GM12878 (cell line): ENCODE data around the gene MYRFL. TPM values are rescaled to one million over a fixed set of nuclear protein-coding genes. Genes with fewer than 3 reads are reported as not detected.

Experiments used
- ATAC-seq: fragments of 200-7000 bp; cut with Tn5 transposase; 3 replicates; pipeline ENCODE4 v1.9.1; 2020; ENCODE audit warnings: mild to moderate bottlenecking, moderate library complexity
- BruUV-seq: library from RNA; stranded (reverse); fragments of 400-500 nt; replicated peaks from 2 replicates; lab custom pipeline; 2021; lab: Mats Ljungman, UMichigan
- CTCF ChIA-PET: fragments of 300-600 bp; sonication (Branson Sonifier 250); formaldehyde crosslinking; extraction: SDS; loops from one replicate; lab custom pipeline; 2021; ENCODE audit warnings: inconsistent platforms; lab: Yijun Ruan, JAX
- POLR2A ChIA-PET: fragments of 350-600 bp; formaldehyde crosslinking; extraction: SDS; loops from one replicate; lab custom pipeline; 2021; ENCODE audit warnings: inconsistent platforms; lab: Charles Lee
- RAD21 ChIA-PET: fragments of 300-600 bp; sonication (Branson Sonifier 250); formaldehyde crosslinking; loops from one replicate; lab custom pipeline; 2023; ENCODE audit warnings: antibody characterized with exemption; ENCODE audit not compliant: unreplicated experiment; lab: Charles Lee
- SMC1A ChIA-PET: fragments of 300-600 bp; sonication (Branson Sonifier 250); formaldehyde crosslinking; loops from one replicate; lab custom pipeline; 2023; ENCODE audit not compliant: unreplicated experiment, uncharacterized antibody; lab: Charles Lee
- DNase-seq: peaks from one replicate; pipeline ENCODE4 v3.0.0-alpha.2; 2011; ENCODE audit warnings: low read depth, low spot score
- FAIRE-seq: peaks from 3 replicates; lab custom pipeline; 2011; peaks lifted over from hg19 to GRCh38; lab: Jason Lieb, UNC
- H2AFZ ChIP-seq: 2 replicates; pipeline ENCODE4 v1.6.0; 2011; ENCODE audit warnings: low read depth, low read length, control low read depth; ENCODE audit not compliant: control insufficient read depth
- H3K27ac ChIP-seq: 2 replicates; pipeline ENCODE4 v1.5.1; 2011; ENCODE audit warnings: control low read depth; ENCODE audit not compliant: control insufficient read depth, insufficient read depth
- H3K27me3 ChIP-seq, 2 experiments: replicated peaks in 1 of 2; 2 replicates each; pipeline versions ENCODE4 v1.6.0 to v1.6.1; 2011; ENCODE audit warnings: low read length in 1 of 2; ENCODE audit not compliant: control insufficient read depth in 2 of 2, insufficient read depth in 2 of 2
- H3K36me3 ChIP-seq, 2 experiments: 2 replicates each; pipeline ENCODE4 v1.5.1; 2011; ENCODE audit warnings: low read length in 1 of 2; ENCODE audit not compliant: control insufficient read depth in 2 of 2, insufficient read depth in 2 of 2
- H3K4me1 ChIP-seq: 2 replicates; pipeline ENCODE4 v1.6.1; 2011; ENCODE audit warnings: mild to moderate bottlenecking, low read length, moderate library complexity, mixed read lengths; ENCODE audit not compliant: control insufficient read depth, insufficient read depth
- H3K4me2 ChIP-seq: 2 replicates; pipeline ENCODE4 v1.6.0; 2011; ENCODE audit warnings: control low read depth; ENCODE audit not compliant: control insufficient read depth, insufficient read depth
- H3K4me3 ChIP-seq: fragments of 200-600 bp; sonication (generic); 2 replicates; pipeline ENCODE4 v1.5.1; 2016
- H3K79me2 ChIP-seq: 2 replicates; pipeline ENCODE4 v1.6.0; 2011; ENCODE audit warnings: low read length; ENCODE audit not compliant: control insufficient read depth, insufficient read depth
- H3K9ac ChIP-seq: 2 replicates; pipeline ENCODE4 v1.8.0; 2011; ENCODE audit warnings: low read length, control low read depth, mixed read lengths; ENCODE audit not compliant: control insufficient read depth, insufficient read depth
- H3K9me3 ChIP-seq: replicated peaks from 3 replicates; pipeline ENCODE4 v1.5.1; 2011; ENCODE audit warnings: mild to moderate bottlenecking, low read length; ENCODE audit not compliant: control insufficient read depth, insufficient read depth
- H4K20me1 ChIP-seq: 2 replicates; pipeline ENCODE4 v1.6.0; 2011; ENCODE audit not compliant: control insufficient read depth, insufficient read depth
- DPF2 ChIP-seq: fragments of 450-650 bp; IDR thresholded peaks from 2 replicates; pipeline ENCODE4 v1.6.1; 2017; ENCODE audit warnings: mild to moderate bottlenecking
- ELK1 ChIP-seq: IDR thresholded peaks from 2 replicates; pipeline ENCODE4 v1.6.1; 2012; ENCODE audit warnings: low read depth, low read length, improper control_type of control experiment
- EP300 ChIP-seq, 2 experiments: fragments of 150-350 bp in 1 of 2; IDR thresholded peaks; 2 replicates each; pipeline ENCODE4 v1.6.1; 2011 to 2012; ENCODE audit warnings: low read depth in 2 of 2, low read length in 2 of 2, borderline replicate concordance in 1 of 2, improper control_type of control experiment in 1 of 2, inconsistent platforms in 1 of 2; ENCODE audit not compliant: control insufficient read depth in 1 of 2
- IRF4 ChIP-seq: IDR thresholded peaks from 2 replicates; pipeline ENCODE4 v1.6.1; 2011; ENCODE audit warnings: low read depth, low read length
- RUNX3 ChIP-seq: IDR thresholded peaks from 2 replicates; pipeline ENCODE4 v1.6.1; 2012; ENCODE audit warnings: low read length, inconsistent platforms
- TCF7 ChIP-seq: IDR thresholded peaks from 2 replicates; pipeline ENCODE4 v1.6.1; 2014; ENCODE audit warnings: antibody characterized with exemption, borderline replicate concordance
- ZZZ3 ChIP-seq: IDR thresholded peaks from 2 replicates; pipeline ENCODE4 v1.6.1; 2011; ENCODE audit warnings: low read depth; ENCODE audit not compliant: control insufficient read depth, insufficient read length
- WGBS: methylation state at CpG from one replicate; pipeline ENCODE4 v1.1.6; 2016; ENCODE audit warnings: low lambda C conversion rate; ENCODE audit not compliant: insufficient replicate concordance, insufficient coverage; ENCODE audit errors: missing lambda C conversion rate; 5-methylcytosine and 5-hydroxymethylcytosine counted together
- in situ Hi-C: fragments of 300-500 bp; cut with MboI; formaldehyde crosslinking; loops from 9 replicates; pipeline ENCODE4 v1.14.3; 2018; ENCODE audit warnings: mixed read lengths
- intact Hi-C: fragments of 100-400 bp; cut with micrococcal nuclease; formaldehyde crosslinking; loops from one replicate; pipeline ENCODE4 v1.14.2; 2022; ENCODE audit not compliant: unreplicated experiment
- polyA plus RNA-seq, 11 experiments: library from polyadenylated mRNA; depleted of rRNA in 4 of 11; unstranded in 6 of 11; stranded (reverse) in 5 of 11; fragments of >200 nt; fragmentation: Nextera tagmentation in 4 of 11; fragmentation: Illumina TruSeq in 1 of 11; extraction: Ambion mirVana in 4 of 11; extraction: Trizol in 1 of 11; gene quantifications; 1 replicate in 1 of 11; 2 replicates in 10 of 11; pipeline versions ENCODE4 v1.2.1 to v1.2.3, GENCODE V29; 2011 to 2016; ENCODE audit warnings: inconsistent platforms in 2 of 11, missing spikeins in 2 of 11, low read depth in 1 of 11
- total RNA-seq, 4 experiments: library from RNA; depleted of rRNA in 3 of 4; stranded (reverse); fragments of >200 nt in 3 of 4; fragmentation: Illumina TruSeq in 1 of 4; extraction: Trizol in 1 of 4; gene quantifications; 2 replicates each; pipeline versions ENCODE4 v1.2.1 to v1.2.3, GENCODE V29; 2013 to 2021
- TF ChIP-seq, protein P1 (sequence below): fragments of 450-650 bp; IDR thresholded peaks from 2 replicates; pipeline ENCODE4 v1.6.1; 2017; ENCODE audit warnings: low read depth, mild to moderate bottlenecking, moderate library complexity
- TF ChIP-seq, protein P2 (sequence below): fragments of 450-650 bp; IDR thresholded peaks from 2 replicates; pipeline ENCODE4 v1.6.1; 2017; ENCODE audit warnings: mild to moderate bottlenecking, low read depth, inconsistent platforms; ENCODE audit not compliant: poor library complexity, severe bottlenecking

MYRFL gene
- total and polyA plus RNA-seq, 10 of the 15 experiments (the other 5 are each of a cell fraction or from before 2014, with no cell fraction given) = 0.24 to 1.8 (median 0.64) TPM

- TF ChIP-seq, protein P1, sequence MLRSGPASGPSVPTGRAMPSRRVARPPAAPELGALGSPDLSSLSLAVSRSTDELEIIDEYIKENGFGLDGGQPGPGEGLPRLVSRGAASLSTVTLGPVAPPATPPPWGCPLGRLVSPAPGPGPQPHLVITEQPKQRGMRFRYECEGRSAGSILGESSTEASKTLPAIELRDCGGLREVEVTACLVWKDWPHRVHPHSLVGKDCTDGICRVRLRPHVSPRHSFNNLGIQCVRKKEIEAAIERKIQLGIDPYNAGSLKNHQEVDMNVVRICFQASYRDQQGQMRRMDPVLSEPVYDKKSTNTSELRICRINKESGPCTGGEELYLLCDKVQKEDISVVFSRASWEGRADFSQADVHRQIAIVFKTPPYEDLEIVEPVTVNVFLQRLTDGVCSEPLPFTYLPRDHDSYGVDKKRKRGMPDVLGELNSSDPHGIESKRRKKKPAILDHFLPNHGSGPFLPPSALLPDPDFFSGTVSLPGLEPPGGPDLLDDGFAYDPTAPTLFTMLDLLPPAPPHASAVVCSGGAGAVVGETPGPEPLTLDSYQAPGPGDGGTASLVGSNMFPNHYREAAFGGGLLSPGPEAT = no peak
- TF ChIP-seq ELK1 (no peak), ZZZ3 (no peak), TCF7 (no peak), IRF4 (no peak), EP300 (IDR thresholded peaks at IDR 0.05; ENCODE audit: borderline replicate concordance in 1 of 2, control insufficient read depth in 1 of 2, low read depth in 2 of 2, low read length in 2 of 2) (no peak), RUNX3 (no peak), DPF2 (no peak)
- TF ChIP-seq, protein P2, sequence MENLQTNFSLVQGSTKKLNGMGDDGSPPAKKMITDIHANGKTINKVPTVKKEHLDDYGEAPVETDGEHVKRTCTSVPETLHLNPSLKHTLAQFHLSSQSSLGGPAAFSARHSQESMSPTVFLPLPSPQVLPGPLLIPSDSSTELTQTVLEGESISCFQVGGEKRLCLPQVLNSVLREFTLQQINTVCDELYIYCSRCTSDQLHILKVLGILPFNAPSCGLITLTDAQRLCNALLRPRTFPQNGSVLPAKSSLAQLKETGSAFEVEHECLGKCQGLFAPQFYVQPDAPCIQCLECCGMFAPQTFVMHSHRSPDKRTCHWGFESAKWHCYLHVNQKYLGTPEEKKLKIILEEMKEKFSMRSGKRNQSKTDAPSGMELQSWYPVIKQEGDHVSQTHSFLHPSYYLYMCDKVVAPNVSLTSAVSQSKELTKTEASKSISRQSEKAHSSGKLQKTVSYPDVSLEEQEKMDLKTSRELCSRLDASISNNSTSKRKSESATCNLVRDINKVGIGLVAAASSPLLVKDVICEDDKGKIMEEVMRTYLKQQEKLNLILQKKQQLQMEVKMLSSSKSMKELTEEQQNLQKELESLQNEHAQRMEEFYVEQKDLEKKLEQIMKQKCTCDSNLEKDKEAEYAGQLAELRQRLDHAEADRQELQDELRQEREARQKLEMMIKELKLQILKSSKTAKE = no peak
- ChIA-PET RAD21 (no interaction called here), SMC1A (no interaction called here), CTCF (no interaction called here), POLR2A (no interaction called here)
- no peak overlapping the region for H2AFZ ChIP-seq
- H3K36me3 ChIP-seq = no peaks in the 10 kb centered on the region
- H3K27ac ChIP-seq = no peak overlapping the region
- H3K9ac ChIP-seq = no peak overlapping the region
- BruUV-seq = no TSS peak
- H3K27me3 ChIP-seq = no peaks in the 10 kb centered on the region
- intact Hi-C loops (no loop called here), in situ Hi-C loops (no loop called here)
- H3K4me3 ChIP-seq = no peak overlapping the region
- H3K4me1 ChIP-seq = peaks cover 5% of the 10 kb centered on the region; the same call in 1 of the 2 replicates
- H3K79me2 ChIP-seq = no peaks in the 10 kb centered on the region
- H3K9me3 ChIP-seq = no peaks in the 10 kb centered on the region
- H4K20me1 ChIP-seq = no peaks in the 10 kb centered on the region
- WGBS = 55% methylated on average over 2 of the region's 2 CpGs
- H3K4me2 ChIP-seq = no peak overlapping the region
- FAIRE-seq (no peak), ATAC-seq (no peak), DNase-seq (no peak)
Measured at GRCh38 chr12:69936766-69937165, 111.7 kb downstream of the MYRFL start.
